GM20000 (cell line): ENCODE results near the gene PGLYRP3.

Experiments used
- DNase-seq: peaks from one replicate; pipeline ENCODE4 v3.0.0; 2012; ENCODE audit warnings: low spot score
- TF ChIP-seq, protein P1 (sequence below): IDR thresholded peaks from 2 replicates; pipeline ENCODE4 v1.5.1; 2012; ENCODE audit warnings: mild to moderate bottlenecking, control low read depth; ENCODE audit errors: extremely low read depth, missing control alignments

PGLYRP3 gene

DNA sequence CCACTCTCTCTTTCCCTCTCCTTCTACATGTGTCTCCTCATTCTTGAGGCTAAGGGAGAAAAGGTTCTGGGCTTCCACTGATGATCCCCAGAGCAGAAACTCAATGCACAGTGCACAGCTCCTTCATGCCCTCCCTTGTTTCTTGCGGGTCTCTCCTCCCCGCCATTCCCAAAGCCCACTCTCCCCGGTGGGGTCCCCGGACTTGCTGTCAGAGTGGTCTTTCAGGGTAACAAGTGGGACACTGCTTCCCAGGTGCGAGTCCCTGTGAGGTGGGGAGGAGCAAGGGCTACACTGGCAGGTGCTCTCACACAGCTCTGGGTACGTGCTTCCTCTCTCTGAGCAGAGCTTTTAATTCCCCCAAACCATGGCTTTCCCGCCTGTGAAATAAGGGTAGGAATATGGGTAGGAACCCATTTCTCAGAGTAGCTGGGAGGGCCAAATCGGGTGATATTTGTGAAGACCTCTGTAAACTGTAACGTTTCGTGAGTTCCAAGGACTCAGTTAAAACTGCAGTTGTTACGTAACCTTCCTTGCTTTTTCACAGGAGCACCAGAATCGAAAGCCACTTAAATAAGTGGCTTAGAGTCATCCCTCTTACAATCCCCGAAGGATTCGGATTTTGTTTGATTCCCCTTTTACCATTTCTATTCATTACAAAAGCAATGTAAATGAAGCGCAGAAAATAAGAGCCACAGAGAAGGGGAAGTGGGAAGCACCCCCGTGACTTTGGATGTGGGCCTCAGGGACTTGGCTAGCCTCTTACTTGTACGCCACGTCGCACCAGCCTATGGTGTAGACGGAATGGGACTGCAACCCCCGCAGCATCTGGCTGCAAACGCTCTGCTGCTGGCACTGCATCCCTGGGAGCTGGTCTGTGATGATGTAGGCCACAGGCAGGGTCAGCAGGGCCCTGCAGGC lies 6.2 kb downstream of the PGLYRP3 start:
- no peak for DNase-seq
- TF ChIP-seq, protein P1, sequence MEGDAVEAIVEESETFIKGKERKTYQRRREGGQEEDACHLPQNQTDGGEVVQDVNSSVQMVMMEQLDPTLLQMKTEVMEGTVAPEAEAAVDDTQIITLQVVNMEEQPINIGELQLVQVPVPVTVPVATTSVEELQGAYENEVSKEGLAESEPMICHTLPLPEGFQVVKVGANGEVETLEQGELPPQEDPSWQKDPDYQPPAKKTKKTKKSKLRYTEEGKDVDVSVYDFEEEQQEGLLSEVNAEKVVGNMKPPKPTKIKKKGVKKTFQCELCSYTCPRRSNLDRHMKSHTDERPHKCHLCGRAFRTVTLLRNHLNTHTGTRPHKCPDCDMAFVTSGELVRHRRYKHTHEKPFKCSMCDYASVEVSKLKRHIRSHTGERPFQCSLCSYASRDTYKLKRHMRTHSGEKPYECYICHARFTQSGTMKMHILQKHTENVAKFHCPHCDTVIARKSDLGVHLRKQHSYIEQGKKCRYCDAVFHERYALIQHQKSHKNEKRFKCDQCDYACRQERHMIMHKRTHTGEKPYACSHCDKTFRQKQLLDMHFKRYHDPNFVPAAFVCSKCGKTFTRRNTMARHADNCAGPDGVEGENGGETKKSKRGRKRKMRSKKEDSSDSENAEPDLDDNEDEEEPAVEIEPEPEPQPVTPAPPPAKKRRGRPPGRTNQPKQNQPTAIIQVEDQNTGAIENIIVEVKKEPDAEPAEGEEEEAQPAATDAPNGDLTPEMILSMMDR = no peak

DNA sequence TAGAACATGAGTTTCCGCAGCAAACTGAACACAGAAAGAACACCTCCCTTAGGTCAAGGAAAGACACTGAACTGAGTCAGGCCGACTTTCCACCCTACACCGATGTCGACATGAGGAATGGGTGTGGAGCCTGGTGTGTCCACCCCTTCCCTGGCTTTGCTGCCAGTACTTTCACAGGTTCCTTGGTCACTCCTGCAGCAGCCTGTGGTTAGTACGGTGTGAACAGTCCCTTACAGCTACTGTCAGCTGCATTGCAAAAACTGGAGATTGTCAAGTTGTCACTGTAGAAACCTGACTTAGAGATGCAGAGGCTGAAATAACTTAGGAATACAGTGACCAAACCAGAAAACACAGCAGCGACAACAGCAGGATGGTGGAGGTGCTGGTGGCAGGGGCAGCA lies 7.1 kb downstream of the PGLYRP3 start:
- no peak for DNase-seq
- TF ChIP-seq, protein P1 = no peak

DNA sequence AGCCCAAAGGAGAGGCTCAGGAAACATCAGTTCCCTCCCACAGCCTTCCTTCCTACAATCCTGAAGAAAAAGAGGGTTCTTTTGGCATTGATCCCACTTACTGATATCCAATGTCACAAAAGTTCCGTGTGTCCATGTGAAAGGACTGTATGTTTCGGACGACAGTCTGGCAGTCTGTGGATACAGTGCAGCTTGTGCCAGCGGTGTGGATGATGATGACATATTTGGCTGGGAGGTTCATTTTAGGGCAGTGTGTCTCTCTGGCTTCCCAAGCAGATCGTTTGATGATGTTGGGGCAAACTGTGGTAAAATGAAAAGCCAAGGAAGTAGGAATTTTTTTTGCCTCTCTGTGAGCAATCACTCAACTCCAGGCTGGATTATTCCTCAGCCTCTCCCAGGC lies 10.4 kb downstream of the PGLYRP3 start:
- TF ChIP-seq, protein P1 = no peak
- DNase-seq = no peak

DNA sequence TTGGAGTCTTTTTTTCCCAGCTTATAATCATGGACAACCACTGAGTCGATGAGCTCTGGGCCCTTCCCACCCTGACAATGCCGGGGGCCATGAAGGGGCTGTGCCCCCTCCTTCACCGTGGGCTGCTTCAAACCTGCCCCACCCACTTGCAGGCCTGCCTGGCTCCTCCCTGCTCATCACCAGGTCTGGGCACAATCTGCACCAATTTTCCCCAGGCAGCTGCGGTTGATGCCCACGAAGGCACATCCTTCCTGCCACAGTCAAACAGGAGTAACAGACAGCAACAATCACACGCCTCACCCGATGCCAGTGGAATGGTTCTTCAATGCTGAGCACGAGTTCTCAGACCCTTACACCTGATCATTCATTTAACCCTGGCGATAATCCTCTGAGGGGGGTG lies 18.9 kb downstream of the PGLYRP3 start:
- no peak for DNase-seq
- TF ChIP-seq, protein P1 = no peak

DNA sequence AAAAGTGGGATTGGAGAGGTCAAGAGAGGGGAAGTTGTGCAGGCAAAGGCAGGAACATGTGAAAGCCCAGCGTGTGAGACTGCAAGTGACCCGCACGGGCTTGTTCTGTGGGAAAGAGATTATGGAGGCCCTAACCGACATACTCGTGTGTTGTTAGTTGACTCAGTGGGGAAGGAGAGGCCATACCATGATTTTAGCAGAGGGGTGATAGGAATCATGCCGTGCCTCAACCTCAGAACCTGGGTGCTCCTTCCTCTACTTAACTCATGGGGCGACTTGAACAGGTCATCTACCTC lies 19.3 kb downstream of the PGLYRP3 start:
- TF ChIP-seq, protein P1 = no peak

DNA sequence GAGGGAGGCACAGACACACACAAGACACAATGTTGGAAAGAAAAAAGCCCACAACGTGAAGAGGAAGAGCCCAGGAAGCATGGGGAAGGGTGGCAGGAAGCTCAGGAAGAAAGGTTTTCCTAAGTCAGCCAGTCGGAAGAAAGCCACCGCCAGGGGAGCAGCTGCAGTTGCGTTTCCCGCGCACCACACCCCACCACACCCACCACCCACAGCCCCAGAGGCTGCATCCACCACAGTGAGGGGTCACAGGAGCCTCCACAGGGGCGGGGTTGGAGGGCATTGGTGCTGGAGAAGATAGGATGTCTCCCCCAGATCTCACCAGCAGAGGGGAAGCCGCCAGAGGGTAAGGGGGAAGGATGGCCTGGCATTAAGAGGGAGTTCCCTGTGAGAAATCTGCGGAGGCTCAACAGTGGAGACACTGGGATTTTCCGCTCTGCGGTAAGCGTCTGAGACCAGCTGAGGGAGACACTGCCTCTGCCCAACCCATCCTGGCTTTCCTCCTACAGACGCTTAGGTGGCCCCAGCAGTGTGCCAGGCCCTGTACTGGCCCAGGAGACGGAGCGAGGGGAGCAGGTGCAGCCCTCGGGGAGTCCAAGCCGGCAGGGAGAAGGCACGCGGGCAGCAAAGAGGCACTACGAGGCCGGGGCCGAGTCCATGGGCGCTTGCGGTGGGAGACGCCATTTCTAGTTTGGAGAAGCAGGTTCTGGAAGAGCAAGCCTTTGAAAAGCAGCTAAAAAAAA lies 19.8 kb downstream of the PGLYRP3 start:
- no peak for DNase-seq
- TF ChIP-seq, protein P1 = no peak

More for the DNA sequence above, 19.3 kb downstream of the PGLYRP3 start:
- no peak for DNase-seq

DNA sequence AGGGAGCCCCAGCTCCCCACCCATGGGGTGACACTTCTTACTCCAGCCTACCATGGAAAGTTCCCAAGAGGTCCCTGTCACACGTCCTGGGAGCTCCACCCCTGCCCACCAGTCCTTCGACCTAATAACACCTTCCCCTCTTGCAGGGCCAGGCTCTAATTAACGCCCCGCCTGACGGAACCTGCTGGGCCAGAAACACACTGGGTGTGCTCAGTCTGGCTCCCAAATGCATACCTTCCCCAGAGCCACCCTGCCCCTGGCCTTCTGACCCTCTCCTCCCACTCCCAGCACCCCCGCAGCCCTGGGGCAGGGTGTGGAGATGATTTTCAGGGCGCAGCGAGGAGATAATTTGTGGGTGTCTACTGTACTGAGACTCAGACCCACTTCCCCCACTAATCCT lies 20.6 kb downstream of the PGLYRP3 start:
- DNase-seq = no peak
- TF ChIP-seq, protein P1 = no peak
